GM19395 (cell line): ENCODE measurements around the gene PLIN4.
"Not testable (repeated sequence)": the region's sequence is repeated elsewhere in the genome, so short reads cannot be mapped to it uniquely, and the experiment has no call there.

Experiments used
- ATAC-seq: cut with Tn5 transposase; IDR thresholded peaks from one replicate; pipeline ENCODE4 v1.9.1; 2021; ENCODE audit warnings: mild to moderate bottlenecking, moderate library complexity; ENCODE audit not compliant: unreplicated experiment

The PLIN4 gene

GRCh38 chr19:4547303-4548237 lies 29.3 kb upstream of the PLIN4 start:
- no peak for ATAC-seq

DNA sequence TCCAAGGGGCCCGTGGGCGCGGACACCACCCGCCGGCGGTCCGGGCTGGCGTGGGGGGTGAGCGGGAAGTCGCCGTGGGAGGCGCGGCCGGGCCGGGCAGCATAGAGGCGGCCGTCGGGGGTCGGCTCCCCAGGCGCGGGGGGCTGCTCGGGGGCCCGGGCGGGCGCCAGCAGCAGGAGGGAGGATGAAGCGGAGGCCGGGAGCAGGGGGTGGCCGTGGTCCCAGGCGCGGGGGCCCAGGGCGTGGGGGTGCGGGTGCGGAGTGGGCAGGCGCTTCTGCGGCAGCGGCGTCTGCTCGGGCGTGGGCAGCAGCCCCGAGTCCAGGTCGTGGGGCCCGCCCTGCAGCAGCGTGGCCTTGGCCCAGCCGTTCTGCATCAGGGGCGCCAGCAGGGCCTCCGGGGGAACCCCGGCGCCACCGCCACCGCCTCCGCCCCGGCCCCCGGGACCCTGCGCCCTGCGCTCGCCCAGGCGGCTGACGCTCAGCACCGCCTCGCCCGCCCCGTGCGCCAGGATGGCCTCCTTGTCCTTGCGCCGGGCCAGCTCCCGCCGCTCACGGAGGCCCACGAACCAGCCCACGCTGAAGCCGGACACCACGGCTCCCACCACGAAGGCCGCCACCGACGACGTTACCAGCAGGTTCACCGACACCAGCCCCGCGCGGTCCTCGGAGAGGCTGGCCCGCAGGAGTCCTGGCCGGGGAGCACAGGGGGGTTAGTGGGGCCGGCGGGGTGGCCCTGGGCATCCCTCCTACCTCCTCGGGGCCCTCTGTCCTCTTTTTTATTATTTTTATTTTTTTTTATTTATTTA lies 25.8 kb upstream of the PLIN4 start:
- no peak for ATAC-seq

DNA sequence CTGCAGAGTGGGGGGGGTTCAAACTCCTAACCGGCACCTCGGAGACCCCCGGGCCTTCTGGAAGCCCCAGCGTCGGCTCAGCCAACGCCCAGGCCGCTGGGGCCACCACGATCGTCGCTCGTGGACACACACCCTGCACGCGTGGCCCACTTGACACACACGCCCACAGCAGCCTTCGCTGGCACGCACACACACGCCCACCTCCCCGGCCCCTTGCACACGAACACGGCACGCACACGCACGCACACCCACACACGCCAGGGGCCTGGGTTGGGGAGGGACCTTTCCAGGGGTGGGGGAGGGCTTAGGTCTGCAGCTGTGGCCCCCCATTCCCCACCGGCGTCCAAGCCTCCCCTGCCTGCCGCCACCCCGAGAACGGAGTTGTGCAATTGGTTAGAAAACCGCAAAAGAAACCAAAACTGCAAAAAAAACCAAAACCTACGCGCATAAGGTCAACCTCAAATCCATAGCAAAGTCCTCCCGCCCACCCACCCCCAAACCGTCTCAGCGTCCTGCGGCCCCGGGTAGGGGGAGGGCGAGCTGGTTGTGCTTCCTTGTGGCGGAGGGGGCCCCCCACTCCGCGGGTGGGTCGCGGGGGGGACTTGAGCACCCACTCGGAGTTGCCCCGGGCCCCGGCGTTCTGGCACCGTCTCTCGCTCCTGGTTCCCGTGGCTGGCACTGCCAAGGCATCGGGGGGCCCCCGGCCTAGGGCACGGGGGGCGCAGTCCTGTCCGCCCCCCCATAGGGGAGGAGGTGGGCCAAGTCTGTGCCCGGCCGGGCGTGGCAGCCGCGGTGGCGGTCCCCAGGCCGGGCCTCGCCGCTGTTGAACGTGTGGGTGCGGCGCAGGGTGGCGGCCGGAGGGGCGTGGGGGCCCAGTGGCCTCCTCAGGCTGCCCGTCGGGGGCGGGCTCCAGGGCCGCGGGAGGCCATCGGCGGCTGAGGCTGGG lies 24.9 kb upstream of the PLIN4 start:
- no peak for ATAC-seq

DNA sequence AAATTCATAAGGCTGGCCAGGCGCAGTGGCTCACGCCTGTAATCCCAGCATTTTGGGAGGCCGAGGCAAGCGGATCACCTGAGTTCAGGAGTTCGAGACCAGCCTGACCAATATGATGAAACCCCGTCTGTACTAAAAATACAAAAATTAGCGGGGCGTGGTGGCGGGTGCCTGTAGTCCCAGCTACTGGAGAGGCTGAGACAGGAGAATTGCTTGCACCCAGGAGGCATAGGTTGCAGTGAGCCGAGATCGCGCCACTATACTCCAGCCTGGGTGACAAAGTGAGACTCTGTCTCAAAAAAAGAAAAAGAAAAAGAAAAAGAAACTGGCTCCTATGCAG lies 23.5 kb upstream of the PLIN4 start:
- not testable (repeated sequence) for ATAC-seq

- ATAC-seq: no peak
Measured at GRCh38 chr19:4541114-4541805, 23.0 kb upstream of the PLIN4 start.

DNA sequence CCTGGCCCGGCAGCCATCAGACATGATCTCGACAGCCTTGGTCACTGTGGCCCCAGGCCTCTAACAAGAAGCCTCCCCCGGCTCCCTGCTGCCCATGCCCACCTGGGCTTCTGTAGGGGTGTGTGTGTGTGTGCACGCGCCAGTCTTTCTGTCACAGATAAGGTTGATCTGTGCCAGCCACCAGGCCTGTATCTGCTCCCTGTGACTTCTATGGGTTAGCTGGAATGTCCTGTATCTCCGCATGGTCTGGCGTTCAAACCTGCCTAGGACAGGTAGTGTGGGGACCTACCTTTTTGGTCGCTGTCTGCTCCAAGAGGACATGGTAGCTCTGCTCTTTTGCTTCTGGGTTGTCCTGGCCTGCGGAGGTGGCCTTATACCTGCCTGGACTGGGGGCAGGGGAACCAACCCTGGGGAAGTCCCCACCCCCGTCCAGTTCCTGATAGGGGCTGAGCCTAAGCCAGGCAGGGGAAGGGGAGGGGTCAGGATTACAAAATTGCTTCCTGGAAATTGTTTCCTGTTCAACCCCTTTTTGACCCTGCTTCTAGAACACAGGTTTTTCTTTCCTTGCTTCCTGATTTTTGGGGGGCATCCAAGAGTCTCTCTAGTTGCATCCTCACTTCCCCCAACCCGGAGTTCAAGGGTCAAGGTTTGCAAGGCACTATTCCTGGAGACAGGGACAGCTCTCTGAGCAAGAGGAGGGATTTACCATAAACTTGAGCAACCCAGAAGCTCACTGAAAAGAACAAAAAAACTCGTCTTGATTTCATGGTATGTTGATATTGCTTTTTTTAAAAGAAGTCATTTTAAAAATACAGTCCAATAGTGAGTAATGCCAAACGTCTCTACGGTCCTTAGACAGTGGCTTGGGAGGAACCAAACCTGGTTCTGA lies 21.7 kb upstream of the PLIN4 start, which contains the start of gene LRG1:
Gene LRG1, minus strand, starts transcription at position 344 of the 889 bp plus-strand sequence. Its CDS starts 23 bp downstream, at position 321.
- ATAC-seq: no peak

DNA sequence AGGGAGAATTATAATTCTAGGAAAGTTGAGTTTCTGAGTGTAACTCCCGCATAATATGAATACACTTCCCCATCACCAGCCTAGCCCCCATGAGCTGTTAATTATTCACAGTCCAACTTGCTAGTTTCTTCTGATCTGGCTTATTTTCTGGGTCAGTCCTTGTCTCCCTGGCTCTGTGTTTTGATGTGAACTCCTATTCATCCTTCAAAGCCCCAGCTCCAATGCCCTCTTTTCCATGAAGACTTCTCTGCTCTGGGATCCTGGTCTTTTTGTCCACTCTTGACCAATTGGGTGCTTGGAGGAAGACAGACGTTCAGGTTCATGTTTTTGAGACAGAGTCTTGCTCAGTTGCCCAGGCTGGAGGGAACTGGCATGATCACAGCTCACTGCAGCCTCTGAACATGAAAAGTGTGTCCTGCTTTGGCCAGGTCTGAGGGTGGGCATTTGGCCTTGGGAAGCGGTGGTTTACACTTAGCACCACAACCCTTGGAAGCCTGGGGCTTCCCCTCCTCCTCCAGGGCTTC lies 20.9 kb upstream of the PLIN4 start:
- no peak for ATAC-seq

DNA sequence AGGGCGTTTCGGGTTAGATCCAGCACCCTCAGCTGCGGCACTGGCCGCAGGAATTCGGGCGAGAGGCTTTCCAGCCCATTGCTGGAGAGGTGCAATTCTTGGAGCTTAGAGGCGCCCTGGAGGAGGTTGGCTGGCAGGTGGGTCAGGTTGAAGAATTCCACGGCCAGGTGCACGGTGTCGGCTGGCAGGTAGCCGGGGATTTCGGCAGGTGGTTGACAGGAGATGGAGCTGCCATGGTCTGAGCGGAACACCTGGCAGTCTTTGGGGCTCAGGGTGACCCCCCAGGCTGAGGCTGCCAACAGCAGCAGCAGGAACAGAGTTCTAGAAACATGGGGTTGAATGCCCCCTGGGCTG lies 20.3 kb upstream of the PLIN4 start:
- no peak for ATAC-seq

GRCh38 chr19:4537953-4538600 lies 19.8 kb upstream of the PLIN4 start:
- no peak for ATAC-seq

DNA sequence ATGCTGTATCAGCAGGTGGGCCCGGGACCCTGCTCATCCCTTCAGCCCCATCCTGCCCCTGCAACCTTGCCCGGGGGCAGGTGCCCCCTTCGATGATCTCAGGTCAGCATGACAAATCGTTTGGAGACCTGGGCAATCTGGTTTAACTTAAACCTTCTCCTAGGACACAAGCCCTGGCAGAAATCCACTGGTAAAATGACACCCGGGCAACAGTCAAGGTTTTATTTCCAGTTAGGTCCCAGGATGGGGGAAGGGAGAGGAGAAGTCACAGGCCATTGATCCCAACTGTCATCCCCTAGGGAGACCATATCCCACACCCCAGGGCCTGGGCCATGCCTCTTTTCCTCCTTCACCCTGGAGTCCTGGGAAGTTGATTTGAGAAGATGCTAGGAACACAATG lies 18.5 kb upstream of the PLIN4 start:
- ATAC-seq: no peak

DNA sequence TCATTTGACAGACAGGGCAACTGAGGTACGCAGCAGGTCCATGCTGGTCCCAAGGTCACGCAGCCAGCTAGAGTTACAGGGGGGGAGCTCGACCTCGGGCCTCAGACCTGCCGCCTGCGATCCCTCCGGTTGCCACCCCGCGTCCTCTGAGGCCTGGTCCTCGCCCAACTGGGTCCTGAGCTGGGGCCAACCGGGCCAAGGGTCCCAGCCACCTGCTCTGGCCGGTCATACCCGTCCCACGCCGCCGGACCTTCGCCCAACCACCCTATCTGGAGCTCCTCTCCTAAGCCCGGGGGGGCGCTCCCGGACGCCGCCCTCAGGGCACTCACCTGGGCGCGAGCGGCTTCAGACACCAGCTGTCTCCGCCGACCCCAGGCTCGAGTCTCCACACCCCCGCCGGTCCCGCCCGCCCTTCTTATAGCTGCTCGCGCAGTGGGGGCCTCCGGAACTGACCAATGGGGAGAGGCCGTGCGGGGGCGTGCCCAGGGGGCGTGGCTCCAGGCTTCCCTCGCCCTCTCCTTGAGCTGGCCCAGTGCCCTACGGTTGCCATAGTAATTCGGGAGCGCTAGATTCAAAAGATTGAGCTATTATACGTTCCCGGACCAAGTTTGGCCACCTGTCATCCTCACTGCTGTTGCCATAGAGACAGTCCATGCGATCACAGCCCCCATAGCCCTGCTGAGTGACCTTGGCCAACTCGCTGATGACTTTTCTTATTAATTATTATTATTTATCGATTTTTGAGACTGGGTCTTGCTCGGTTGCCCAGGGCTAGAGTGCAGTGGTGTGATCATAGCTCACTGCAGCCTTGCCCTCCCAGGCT lies 16.8 kb upstream of the PLIN4 start, which contains the start of gene PLIN5:
Gene PLIN5, minus strand, starts transcription at position 389 of the 823 bp plus-strand sequence. CDS start 1,150 bp downstream, outside the sequence.
- no peak for ATAC-seq

DNA sequence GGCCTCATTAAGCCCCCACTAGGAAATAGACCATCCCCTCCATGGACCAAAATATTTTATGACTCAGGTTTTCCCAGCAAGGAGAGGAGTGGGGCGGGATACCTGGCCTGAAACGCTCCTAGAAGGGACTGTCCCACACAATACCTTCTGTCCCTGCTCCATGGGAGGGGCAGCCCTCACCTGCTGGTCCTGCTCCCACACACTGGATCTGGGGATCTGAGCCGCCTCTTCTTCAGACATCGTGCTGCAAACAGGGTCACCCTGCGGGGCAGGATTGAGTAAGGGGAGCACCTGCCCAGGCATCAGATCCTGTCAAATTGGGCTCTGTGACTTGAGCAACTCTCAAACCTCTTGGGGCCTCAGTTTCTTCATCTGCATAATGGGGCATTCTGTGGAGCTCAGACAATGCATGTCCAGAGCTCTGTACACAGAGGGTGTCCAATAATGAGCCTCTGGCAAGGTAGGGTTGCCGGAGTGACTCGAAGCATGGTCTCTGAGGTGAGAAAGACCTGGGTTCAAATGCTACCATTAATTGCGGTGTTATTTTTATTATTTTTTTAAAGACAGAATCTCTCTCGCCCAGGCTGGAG lies 15.6 kb upstream of the PLIN4 start:
- no peak for ATAC-seq

DNA sequence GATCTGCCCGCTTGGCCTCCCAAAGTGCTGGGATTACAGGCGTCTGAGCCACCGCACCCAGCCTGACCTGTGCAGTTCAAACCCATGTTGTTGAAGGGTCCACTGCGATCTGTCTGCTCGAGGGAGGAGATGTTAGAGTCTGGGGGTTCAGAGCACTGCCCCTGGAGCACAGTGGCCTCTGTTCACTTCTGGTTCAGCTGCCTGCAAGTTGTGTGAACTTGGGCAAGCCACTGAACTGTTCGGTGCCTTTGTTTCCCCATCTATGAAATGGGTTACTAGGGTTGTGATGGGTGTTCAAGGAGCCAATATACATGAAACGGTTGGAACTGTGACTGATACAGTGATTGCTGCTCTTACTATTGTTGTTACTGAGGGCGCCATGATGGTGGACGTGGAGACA lies 15.0 kb upstream of the PLIN4 start:
- no peak for ATAC-seq

GRCh38 chr19:4531562-4532165 lies 13.4 kb upstream of the PLIN4 start:
- no peak for ATAC-seq

DNA sequence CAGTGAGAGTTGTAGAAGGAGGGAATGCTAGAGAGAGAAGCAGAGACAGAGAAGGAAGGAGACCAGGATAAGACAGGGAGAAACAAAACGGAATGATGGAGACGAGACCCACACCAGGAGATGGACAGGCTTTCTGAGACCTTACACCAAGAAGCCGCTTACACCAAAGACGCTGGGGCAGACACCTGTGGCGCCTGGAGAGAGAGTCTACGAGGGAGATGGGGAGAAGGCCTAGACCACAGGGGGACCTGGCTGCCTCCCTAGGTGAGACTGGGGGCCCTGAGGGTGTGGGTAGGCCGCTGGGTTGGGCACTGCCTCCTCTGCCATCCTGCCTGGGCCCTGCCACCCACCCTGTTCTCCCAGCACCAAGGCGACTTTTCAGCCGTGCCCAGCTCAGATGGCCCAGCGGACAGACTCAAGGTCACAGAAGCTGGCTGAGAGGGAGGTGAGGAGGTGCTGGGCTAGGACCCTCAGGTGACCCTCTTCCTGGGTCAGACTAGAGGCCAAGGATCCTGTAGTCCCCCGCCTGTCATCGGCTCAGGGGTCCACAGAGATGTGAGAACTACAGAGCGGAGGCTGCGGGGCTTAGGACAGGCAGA lies 11.7 kb upstream of the PLIN4 start:
- ATAC-seq: no peak

DNA sequence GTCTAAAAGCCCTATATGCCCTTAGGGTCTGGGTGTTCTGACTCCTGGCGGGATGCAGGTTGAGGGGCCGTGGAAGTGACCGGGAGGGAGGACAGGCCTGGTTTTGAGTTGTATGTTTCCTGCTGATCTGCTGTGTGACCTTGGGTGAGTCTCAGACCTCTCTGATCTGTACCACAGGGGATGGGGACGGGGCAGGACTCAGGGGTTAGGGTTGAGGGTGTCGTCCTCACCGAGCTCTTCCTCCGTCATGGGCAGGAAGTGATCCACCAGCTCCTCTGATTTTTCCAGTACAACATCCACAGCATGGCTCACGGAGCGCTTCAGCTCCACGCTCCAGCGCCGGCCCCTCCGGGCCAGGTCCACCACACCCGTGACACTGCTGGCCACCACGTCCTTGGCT lies 10.6 kb upstream of the PLIN4 start:
- no peak for ATAC-seq
